ENCODE data around the gene SERPINI2. TPM values are rescaled to one million over a fixed set of nuclear protein-coding genes. Genes with fewer than 3 reads are reported as not detected.

Gene SERPINI2
- total and polyA plus RNA-seq, 2 of the 8 experiments (the other 6 are each of a cell fraction or from before 2014, with no cell fraction given): 0.26 TPM; not detected in 1

DNA sequence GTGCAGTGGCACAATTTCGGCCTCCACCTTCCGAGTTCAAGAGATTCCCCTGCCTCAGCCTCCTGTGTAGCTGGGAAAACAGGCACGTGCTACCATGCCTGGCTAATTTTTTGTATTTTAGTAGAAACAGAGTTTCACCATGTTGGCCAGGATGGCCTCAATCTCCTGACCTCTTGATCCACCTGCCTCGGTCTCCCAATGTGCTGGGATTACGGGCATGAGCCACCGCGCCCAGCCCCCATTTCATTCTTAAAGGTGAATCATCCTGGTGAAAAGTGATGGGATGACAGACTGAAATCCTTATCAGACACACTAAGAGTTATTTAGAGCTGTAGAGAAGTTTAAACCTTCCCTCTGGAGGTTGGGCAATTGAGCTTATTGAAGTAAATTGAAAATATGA, 24.1 kb upstream of the SERPINI2 start:
- Histone ChIP-seq H3K27me3 (replicated peaks in 1 of 4; ENCODE audit: control insufficient read depth in 3 of 4, extremely low read depth in 1 of 4, insufficient read depth in 3 of 4, low read length in 3 of 4) (no peaks in the 10 kb centered on the region), H4K91ac (replicated peaks; ENCODE audit: insufficient read length, low read length) (no peak overlapping the region), H3K9ac (replicated peaks in 1 of 4; ENCODE audit: extremely low read depth in 1 of 4, low read depth in 3 of 4, low read length in 3 of 4) (no peak overlapping the region; a peak in 1 of 7 replicates), H2AFZ (ENCODE audit: low read length) (no peak overlapping the region), H3K56ac (replicated peaks; ENCODE audit: insufficient read length, low read depth, low read length) (no peak overlapping the region), H3K9me3 (ENCODE audit: insufficient read depth in 2 of 2, low read depth in 1 of 2, low read length in 1 of 2) (no peaks in the 10 kb centered on the region), H3K4me1 (replicated peaks in 1 of 4; ENCODE audit: control insufficient read depth in 3 of 4, insufficient read depth in 4 of 4, low read length in 3 of 4) (no peaks in the 10 kb centered on the region), H2BK15ac (ENCODE audit: low read length) (no peak overlapping the region), H3K36me3 (ENCODE audit: control insufficient read depth in 2 of 4, insufficient read depth in 4 of 4, low read length in 3 of 4) (no peaks in the 10 kb centered on the region), H3K4ac (replicated peaks; ENCODE audit: insufficient read length, low read depth, low read length) (no peak overlapping the region), H3K18ac (ENCODE audit: extremely low read depth, low read length) (no peak overlapping the region), H2BK5ac (ENCODE audit: low read depth, low read length) (no peak overlapping the region), H3K79me1 (ENCODE audit: low read depth, low read length) (no peaks in the 10 kb centered on the region), H3K23me2 (ENCODE audit: low read depth, low read length) (no peaks in the 10 kb centered on the region; the same call in 1 of the 2 replicates), H3K27ac (ENCODE audit: low read depth, low read length) (no peak overlapping the region), H4K5ac (ENCODE audit: insufficient read length, low read depth, low read length) (no peak overlapping the region), H2AK5ac (ENCODE audit: low read depth, low read length) (no peak overlapping the region), H3K23ac (ENCODE audit: insufficient read length) (no peak overlapping the region), H3K14ac (ENCODE audit: insufficient read length) (no peak overlapping the region), H3K4me3 (ENCODE audit: extremely low read depth in 1 of 4, insufficient read depth in 2 of 4, low read depth in 3 of 4, low read length in 4 of 4) (no peak overlapping the region), H2BK20ac (ENCODE audit: low read length) (no peak overlapping the region), H4K20me1 (replicated peaks in 1 of 2; ENCODE audit: control insufficient read depth in 1 of 2, insufficient read depth in 2 of 2, low read length in 2 of 2) (no peaks in the 10 kb centered on the region), H4K8ac (ENCODE audit: extremely low read depth, insufficient read depth, low read length) (no peak overlapping the region), H2BK12ac (ENCODE audit: low read depth, low read length) (no peak overlapping the region), H2BK120ac (replicated peaks; ENCODE audit: low read depth, low read length) (no peak overlapping the region), H3K4me2 (ENCODE audit: insufficient read depth in 1 of 2, low read depth in 2 of 2, low read length in 2 of 2) (no peak overlapping the region), H3K79me2 (ENCODE audit: control insufficient read depth in 1 of 2, insufficient read depth in 2 of 2, low read length in 2 of 2) (no peaks in the 10 kb centered on the region)
- CTCF ChIA-PET (ENCODE audit: partially characterized antibody): no interaction called here
- POLR2A ChIA-PET (ENCODE audit: partially characterized antibody): no interaction called here
- TF ChIP-seq TCF12 (IDR thresholded peaks at IDR 0.05; ENCODE audit: low read depth, low read length) (no peak), CREB1 (IDR thresholded peaks at IDR 0.05) (no peak), BACH1 (IDR thresholded peaks at IDR 0.05; ENCODE audit: low read length) (no peak), CHD1 (IDR thresholded peaks at IDR 0.05; ENCODE audit: low read depth, low read length) (no peak)
- no peak for FAIRE-seq
- no peak for DNase-seq (ENCODE audit: low read depth in 1 of 2, low spot score in 2 of 2)
- 89% methylated on average over 7 of the region's 7 CpGs; no CpG with 5 or more reads in 1 of the 2 experiments for WGBS, 2 experiments (ENCODE audit: extremely low coverage in 1 of 2, insufficient coverage in 1 of 2, insufficient read length in 1 of 2, insufficient replicate concordance in 2 of 2, low coverage in 1 of 2, low lambda C conversion rate in 2 of 2, missing lambda C conversion rate in 1 of 2)

Data from H1 (cell line).